Activated naive CD4-positive, alpha-beta T cell (primary cell): ENCODE measurements around the gene SYNGAP1.
"Not testable (repeated sequence)": the region's sequence is repeated elsewhere in the genome, so short reads cannot be mapped to it uniquely, and the experiment has no call there.

Source experiments
- DNase-seq, 4 experiments: peaks; one replicate each; lab custom pipeline; 2025; lab: John Stamatoyannopoulos, UW

SYNGAP1 gene

DNA sequence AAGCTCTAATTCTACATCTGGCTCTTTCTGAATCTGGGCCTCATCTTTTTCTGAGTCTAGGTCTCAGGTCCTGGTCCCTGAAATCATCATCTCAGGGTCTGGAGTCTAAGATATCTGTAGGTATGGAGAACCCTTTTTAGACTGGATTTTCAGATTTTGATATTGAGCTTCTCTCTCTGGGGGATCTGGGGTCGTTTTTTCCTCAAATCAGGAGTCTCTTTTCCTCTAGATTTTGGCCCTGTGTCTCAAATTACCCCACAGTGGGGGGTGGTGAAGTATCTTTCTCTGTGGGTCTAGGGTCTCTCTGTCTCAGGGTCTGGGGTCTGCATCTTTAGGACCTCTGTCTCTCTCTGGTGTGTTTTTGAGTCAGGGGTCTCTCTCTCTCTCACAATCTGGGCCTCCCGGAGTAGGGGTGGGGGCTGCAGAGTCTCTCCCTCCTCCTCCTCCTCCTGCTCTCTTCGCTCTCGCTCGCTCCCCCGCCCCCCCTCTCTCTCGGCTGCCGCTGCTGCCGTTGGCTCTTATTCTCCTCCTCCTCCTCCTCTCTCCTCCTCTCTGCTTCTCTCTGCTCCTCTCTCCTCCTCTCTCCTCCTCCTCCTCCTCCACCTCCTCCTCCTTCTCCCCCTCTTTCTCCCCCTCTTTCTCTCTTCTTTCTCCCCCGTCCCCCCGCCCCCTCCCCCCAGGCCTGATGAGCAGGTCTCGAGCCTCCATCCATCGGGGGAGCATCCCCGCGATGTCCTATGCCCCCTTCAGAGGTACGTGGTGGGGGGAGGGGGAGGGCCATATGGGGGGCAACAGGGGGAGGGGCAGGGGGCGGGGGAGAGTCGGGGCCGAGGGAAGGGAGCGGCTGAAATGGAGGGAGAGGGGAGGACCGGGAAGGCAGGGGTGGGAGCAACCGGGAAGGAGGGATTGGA lies at the start of gene SYNGAP1:
Gene SYNGAP1, plus strand, starts transcription at position 486 of the 911 bp plus-strand sequence. Its CDS starts 200 bp downstream, at position 686.
- DNase-seq, result peak in 2 of 4 experiments; percentile 41 to 52

DNA sequence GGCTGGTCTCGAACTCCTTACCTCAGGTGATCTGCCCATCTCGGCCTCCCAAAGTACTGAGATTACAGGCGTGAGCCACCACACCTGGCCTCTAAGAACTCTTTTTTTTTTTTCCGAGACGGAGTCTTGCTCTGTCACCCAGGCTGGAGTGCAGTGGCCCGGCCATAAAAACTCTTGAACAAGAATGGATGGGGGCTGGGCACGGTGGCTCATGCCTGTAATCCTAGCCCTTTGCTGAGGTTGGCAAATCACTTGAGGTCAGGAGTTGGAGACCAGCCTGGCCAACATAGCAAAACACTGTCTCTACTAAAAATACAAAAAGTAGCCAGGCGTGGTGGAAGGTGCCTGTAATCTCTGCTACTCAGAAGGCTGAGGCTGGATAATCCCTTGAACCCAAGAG lies 48.0 kb upstream of the SYNGAP1 start:
- not testable (repeated sequence) for DNase-seq

DNA sequence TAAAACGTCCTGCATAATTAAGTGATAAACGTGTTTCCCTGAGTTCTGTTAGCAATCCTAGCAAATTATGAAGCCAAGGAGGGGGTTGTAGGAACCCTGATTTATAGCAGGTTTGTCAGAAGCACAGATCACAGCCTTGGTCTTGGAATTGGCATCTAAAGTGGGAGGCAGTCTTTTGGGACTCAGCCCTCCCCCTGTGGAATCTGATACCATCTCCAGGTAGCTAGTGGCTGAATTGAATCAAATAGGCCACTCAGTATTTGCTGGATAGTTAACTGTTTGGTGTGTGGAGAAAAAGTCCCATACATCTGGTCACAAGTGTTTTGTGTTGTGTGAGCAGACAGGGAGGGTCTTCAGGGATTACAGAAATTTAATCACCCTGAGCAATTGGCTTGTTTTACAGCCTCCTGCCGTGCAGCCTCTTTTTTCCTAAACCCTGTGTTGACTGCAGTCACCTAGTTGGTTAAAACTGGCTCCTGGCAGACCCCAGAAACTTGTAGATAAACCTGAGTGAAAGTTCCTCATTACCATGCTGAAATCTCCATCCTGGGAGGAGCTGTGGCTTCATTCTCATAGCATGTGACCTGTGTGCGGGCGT lies 47.2 kb upstream of the SYNGAP1 start:
- no peak for DNase-seq

DNA sequence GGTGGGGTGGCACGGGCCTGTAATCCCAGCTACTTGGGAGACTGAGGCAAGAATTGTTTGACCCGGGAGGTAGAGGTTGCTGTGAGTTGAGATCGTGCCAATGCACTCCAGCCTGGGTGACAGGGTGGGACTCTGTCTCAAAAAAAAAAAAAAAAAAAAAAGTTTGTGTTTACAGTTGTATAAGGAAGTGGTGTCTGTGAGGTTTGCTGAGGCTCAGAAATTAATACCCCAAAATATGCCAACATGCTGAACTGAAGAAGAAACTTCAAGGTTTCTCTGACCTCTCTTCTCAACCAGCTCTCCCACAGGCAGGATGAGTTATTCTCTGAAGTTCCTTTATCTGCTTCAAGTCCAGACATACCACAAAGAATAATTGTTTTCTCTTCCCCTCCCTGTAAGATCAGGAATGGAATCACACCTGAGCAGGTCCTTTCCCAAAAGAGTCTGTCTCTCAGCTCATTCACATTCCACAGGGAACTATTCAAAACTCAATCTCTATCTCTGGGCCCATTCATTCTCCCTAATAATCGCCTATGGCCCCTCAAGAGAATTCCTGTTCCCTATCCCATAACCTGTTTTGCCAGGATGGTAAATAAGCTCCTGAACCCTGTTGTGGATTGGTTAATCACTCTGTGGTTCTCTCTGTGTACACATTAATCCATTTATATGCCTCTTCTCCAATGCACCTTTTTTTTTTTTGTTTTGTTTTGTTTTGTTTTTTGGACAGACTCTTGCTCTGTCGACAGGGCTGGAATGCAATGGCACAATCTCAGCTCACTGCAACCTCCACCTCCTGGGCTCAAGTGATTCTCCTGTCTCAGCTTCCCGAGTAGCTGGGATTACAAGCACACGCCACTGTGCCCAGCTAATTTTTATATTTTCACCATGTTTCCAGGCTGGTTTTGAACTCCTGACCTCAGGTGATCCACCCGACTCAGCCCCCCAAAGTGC lies 45.6 kb upstream of the SYNGAP1 start:
- no peak for DNase-seq

DNA sequence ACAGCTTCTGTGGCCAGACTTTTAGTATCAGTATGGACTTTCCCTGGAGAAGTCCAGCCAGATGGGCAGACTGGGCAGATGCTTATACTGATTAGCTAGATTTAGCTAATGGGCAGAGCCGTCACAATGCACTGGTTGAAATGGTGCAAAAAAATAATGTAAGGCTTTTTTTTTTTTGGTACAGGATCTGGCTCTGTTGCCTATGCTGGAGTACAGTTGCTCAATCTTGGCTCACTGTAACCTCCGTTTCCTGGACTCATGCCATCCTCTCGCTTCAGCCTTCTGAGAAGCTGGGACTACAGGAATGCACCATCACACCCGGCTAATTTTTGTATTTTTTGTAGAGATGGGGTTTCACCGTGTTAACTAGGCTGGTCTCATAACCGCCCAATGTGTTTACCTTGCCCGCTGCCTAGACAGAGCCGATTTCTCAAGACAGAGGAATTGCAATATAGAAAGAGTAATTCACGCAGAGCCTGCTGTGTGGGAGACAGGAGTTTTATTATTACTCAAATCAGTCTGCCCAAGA lies 44.7 kb upstream of the SYNGAP1 start:
- DNase-seq, result no peak

DNA sequence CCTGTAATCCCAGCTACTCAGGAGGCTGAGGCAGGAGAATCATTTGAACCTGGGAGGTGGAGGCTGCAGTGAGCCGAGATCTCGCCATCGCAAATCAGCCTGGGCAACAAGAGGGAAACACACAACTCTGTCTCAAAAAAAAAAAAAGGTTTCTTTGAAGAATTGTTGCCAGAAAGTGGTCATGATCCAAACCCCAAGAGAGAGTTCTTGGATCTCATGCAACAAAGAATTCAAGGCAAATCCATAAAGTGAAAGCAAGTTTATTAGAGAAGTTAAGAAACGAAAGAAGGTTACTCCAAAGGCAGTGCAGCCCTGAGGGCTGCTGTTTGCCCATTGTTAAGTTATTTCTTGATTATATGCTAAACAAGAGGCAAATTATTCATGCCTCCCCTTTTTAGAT lies 42.7 kb upstream of the SYNGAP1 start:
- no peak for DNase-seq

DNA sequence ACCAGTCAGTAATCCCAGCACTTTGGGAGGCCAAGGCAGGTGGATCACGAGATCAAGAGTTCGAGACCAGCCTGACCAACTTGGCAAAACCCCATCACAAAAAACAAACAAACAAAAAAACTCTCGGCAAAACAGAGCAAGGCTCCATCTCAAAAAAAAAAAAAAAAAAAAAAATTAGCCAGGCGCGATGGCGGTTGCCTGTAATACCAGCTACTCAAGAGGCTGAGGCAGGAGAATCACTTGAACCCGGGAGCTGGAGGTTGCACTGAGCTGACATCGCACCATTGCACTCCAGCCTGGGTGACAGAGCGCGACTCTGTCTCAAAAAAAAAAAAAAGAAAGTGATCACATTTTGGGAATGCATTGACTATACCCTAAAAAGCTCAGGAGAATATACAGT lies 40.7 kb upstream of the SYNGAP1 start:
- DNase-seq, result not testable (repeated sequence)

DNA sequence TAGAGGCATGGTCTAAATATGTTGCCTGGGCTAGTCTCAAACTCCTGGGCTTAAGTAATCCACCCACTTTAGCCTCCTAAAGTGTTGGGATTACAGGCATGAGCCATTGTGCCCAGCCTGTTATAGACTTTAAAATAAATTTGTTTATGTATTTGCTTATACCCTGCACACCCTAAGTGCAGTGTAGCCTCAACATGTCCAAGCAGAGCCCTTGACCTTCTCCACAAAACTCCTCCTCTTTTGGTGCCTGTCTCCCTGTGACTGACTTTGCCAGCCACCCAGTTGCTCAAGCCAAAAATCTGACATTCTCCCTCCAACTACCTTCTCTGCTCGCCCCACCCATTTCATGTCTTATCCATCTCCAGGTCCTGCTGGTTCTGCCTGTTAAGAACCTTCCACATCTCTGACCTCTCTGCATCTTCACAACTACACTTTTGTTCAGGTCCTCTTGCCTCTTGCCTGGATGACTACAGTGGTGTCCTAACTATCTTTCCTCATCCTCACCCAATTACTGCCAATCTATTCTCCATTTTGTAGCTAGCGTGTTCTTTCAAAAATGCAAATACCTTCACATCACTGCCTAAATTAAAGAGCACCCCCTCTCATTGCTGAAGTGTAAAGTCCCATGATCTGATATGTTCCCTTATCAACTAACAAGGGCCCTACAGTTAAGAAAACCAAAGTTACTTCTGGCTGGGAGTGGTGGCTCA lies 39.4 kb upstream of the SYNGAP1 start:
- no peak for DNase-seq

DNA sequence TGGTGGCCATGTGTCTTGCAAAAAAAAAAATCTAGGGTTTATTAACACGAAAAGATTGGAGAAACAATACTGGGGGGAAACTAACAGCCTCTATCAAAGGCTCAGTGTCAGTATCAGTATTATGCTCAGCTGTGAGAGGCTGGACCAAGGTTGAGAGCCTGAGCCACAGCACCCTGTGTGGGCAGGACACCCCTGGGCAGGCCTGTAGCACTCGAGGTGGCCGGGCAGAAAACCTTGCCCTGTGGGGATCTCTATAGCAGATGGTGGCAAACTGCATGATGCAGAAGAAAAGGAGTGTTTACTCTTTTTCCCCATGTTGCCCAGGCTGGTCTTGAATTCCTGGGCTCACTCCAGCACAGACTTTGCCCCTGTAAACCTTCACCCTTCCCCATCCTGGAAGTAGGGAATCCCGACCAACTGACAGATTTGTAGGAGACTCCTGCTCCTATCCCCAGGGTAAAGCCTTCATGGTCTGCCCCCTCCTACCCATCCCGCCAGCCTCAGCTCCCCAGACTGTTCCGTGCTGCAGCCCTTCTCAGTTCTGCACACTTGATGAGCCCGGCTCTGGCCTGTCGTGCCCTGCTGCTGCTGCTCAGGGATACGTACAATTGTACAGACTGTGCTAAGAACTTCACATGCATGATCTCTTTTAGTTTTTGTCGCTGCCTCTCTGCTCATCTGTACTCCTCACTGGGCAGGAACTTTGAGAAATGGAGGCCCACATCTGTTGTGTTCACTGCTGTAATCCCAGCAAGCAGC lies 36.3 kb upstream of the SYNGAP1 start:
- DNase-seq, result no peak

DNA sequence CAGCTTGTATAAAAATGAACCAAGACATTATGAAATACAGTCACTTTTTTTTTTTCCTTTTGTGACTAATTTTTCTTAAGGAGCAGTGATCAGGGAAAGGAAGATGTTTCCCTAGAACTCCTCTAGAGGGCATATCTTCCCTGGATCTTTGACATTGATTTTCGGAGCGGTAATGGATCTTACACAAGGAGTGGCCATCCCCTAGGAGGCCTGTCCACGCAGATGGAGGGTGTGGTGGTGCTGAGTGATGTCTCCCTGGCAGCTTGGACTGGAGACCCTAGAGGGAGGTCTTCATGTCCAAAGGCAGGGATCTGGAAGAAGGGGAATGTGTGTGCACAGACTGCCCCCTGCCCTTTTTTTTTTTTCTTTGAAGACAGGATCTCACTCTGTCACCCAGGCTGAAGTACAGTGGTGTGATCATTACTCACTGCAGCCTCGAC lies 35.3 kb upstream of the SYNGAP1 start:
- DNase-seq, result no peak

DNA sequence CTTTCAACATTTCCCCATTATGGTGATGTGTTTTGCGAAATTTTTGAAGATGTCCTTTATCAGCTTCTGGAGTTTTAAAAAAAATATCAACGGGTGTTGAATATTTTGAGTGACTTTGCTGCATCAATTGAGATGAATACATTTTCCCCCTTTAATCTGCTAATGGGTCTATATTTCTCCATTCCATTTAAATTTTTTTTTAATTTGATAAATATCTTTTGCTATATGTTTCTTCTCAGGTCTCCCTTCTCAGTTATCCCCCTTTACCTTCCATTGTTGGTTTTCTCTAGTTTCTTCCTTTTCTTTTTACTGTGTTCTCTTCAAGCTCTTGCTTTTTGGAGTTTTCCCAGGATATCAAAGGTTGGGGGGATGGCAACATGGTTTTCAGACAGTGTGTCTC lies 29.7 kb upstream of the SYNGAP1 start:
- DNase-seq, result no peak

DNA sequence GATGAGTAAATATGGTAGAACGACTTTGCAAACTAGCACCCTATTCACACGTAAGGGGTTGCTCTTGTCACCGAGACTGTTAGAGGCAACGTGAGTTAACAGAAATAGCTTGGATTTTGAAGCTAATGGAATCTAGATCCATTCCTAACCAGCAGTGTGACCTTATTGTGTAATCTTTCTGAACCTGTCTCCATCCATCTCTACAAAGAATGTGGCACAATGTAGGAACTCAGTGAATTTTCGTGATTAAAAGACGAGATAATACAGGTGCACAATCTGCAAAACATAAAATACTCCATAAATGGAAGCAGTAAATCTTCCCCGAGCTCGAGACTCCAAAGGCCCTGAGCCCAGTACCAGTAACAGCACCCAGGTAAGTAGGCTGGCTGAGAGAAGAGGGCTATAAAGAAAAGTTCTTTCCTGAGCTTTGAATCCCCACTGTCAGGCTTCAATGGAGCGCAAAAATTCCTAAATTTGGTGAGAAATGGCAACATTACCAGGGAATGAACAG lies 29.0 kb upstream of the SYNGAP1 start:
- DNase-seq, result no peak

DNA sequence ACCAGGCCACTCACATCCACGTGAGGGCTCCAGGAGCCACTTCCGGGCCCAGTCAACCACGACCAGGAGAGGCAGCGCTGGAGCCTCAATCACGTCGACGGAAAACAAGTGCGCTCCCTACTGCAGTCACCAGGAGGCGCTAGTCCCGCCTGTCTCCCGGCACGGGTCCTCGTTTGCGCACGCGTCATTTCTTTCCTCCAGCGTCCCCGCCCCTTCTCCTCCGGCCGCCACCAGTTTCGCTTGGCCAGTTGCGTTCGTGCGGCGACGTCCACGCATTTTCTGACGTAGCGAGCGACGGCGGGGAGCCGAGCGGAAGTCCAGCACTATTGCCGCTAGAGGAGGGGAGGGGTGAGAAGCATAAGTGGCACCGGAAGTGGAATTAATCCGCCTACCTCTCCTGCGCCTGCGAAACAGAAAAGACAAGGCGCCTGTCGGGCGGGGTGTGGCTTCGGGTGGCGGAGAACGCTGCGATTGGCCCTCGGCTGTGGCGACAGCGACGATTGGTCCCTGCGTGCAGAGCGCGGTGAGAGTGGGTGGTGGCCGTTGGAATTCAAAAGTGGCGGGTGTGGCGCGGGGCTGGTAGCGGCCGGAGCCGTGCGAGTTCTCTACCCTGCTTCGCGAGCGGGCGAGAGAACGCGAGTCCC lies 28.5 kb upstream of the SYNGAP1 start, which contains the start of gene KIFC1:
Gene KIFC1, plus strand, starts transcription at position 546 of the 644 bp plus-strand sequence. CDS start 163 bp downstream, outside the sequence.
- peak; percentile 99 to 100 (median 100) for DNase-seq

DNA sequence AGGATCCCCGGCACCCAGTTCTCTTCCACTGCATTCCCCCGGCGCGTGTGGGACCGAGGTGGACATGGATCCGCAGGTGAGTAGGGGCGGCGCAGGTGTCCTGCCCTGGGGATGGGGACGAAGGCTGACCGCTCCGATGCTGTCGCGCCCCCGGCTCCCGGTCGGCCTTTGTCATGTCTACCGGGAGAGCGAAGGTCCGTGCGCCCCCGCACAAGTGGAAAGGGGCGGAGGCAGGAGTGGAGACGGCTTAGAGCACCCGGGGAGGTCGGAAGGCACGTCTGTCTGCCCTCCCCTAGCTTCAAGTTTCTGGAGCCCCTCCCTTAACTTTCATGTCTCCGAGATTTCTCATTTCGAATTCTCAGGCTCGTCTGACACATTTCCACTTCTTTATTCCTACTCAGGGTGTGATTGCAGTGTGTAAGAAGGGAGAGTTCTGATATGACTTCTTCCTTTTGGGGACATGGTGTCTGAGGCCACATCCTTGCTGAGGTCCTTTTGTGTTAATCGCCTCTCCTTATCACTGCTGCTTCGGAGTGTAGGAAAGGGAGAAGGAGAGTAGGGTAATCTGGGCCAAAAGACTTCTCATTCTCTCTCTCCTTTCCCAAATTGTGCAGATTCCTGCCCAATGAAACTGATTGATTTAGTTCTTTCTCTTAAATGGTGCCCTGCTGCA lies 27.8 kb upstream of the SYNGAP1 start:
- DNase-seq, result peak in 1 of 4 experiments; percentile 47

DNA sequence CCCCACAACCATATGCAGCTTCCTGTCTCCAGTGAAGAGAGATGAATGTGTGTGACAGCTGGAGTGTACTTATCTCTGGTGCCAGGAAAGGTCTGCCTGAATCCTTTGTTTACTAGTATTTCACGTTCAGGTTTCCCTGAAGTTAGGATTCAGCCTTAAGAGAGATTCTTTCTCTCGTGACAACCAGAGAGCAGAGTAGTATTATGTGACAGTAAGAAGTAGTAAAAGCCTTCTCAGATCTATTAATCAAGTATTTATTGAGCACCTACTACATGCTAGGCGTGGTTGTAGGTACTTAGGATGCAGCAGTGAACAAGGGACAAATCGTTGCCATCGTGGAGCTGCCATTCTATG lies 27.3 kb upstream of the SYNGAP1 start:
- no peak for DNase-seq

DNA sequence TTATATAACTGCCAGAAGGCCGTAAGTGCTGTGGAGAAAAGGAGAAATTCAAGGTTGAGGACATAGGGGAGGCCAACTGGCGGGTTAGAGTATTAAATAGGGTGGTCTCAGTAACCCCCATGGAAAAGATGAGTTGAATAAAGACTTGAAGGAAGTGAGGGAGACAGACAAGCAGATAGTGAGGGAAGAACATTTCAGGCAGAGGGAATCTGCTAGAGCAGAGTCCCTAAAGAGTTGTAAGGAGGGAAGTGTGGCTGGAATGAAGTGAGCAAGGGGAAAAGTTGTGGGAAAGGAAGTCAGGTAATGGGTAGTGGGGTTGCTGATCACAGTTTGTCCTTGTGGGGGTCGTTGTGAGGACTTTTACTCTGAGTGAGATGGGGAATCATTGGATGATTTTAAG lies 26.9 kb upstream of the SYNGAP1 start:
- no peak for DNase-seq

DNA sequence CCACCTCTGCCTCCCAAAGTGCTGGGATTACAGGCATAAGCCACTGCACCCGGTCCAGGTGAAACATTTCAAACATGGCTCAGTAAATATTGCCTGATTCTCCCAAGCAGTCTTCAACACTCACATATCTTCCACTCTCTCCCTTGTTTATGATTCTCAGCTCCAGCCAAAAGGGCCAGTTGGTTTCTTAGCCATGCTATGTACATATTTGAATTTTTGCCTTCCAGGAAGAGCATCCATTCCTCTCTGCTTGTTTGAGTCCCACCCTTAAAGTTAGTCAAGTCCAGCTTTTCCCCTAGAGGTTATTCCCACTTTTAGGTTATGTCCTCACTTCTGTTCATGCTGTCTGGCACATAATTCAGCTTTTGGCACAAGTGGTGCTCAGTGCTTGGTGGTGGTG lies 22.3 kb upstream of the SYNGAP1 start:
- DNase-seq, result no peak

DNA sequence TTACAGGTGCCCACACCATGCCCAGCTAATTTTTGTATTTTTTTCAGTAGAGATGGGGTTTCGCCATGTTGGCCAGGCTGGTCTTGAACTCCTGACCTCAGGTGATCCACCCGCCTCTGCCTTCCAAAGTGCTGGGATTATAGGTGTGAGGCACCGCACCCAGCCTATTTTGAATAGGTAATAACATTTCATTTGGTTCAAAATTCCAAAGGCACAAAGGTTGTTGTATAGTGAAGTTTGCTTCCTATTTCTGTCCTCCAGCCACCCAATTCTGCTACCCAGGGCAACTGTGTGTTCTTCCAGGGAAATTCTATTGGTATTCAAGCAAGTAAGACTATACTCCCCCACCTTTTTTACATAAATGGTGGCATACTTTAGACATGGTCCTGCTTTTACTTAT lies 21.3 kb upstream of the SYNGAP1 start:
- not testable (repeated sequence) for DNase-seq

DNA sequence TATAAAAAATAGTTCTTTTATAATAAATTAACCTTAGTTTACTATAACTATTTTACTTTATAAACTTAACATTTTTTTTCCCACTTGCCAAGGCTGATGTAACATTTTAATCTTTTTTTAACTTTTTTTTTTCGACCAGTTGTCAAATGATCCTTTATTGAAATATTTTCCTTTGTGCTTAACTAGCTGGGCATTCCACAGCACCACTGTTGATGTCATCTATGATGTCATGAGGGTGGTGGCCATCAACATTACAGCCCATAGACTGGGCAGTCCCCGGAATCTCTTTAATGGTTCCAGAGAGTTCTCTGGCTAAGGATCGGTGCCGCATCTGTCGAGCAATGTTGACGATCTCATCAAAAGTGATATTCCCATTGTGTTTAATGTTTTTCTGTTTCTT lies 20.0 kb upstream of the SYNGAP1 start:
- DNase-seq, result not testable (repeated sequence)
